Chondrocyte (in vitro differentiated cells): ENCODE data around the gene DMKN. TPM values are rescaled to one million over a fixed set of nuclear protein-coding genes. Genes with fewer than 3 reads are reported as not detected.
"Not testable (repeated sequence)": the region's sequence is repeated elsewhere in the genome, so short reads cannot be mapped to it uniquely, and the experiment has no call there.

Experiments
- DNase-seq: peaks from one replicate; pipeline ENCODE4 v3.0.0; 2021; ENCODE audit warnings: mixed read lengths, low spot score
- H3K27ac Mint-ChIP-seq: one replicate; pipeline ENCODE4 v1.8.0; 2021; ENCODE audit warnings: mild to moderate bottlenecking, moderate library complexity, mixed read lengths; ENCODE audit not compliant: unreplicated experiment
- H3K27me3 Mint-ChIP-seq: 2 replicates; pipeline ENCODE4 v1.8.0; 2021; ENCODE audit warnings: low read depth, mixed read lengths
- H3K36me3 Mint-ChIP-seq: 2 replicates; pipeline ENCODE4 v1.8.0; 2021; ENCODE audit warnings: low read depth, mixed read lengths
- H3K4me1 Mint-ChIP-seq: 2 replicates; pipeline ENCODE4 v1.8.0; 2021; ENCODE audit warnings: low read depth, mild to moderate bottlenecking, mixed read lengths
- H3K4me3 Mint-ChIP-seq: one replicate; pipeline ENCODE4 v1.8.0; 2021; ENCODE audit warnings: mild to moderate bottlenecking, moderate library complexity, mixed read lengths; ENCODE audit not compliant: unreplicated experiment
- H3K9me3 Mint-ChIP-seq: 2 replicates; pipeline ENCODE4 v1.8.0; 2021; ENCODE audit warnings: low read depth, mixed read lengths
- CTCF ChIP-seq: fragments of 200-600 bp; sonication (generic); IDR thresholded peaks from 2 replicates; pipeline ENCODE4 v1.5.0; 2021; ENCODE audit warnings: antibody characterized with exemption, mild to moderate bottlenecking, moderate library complexity
- total RNA-seq: library from RNA; stranded (reverse); gene quantifications from 3 replicates; pipeline ENCODE4 v1.2.1, GENCODE V29; 2021

The DMKN gene
- total RNA-seq, 1 donor from 2014 or later = 2.1 TPM

- Mint-ChIP-seq H3K27ac (no peak overlapping the region), H3K9me3 (no peaks in the 10 kb centered on the region), H3K4me1 (no peaks in the 10 kb centered on the region), H3K4me3 (no peak overlapping the region), H3K36me3 (no peaks in the 10 kb centered on the region), H3K27me3 (peaks cover 54% of the 10 kb centered on the region)
- TF ChIP-seq CTCF = no peak
- no peak for DNase-seq
Observed at GRCh38 chr19:35486268-35486708, 27.2 kb downstream of the DMKN start.

- Mint-ChIP-seq H3K4me1 (no peaks in the 10 kb centered on the region), H3K27me3 (peaks cover 41% of the 10 kb centered on the region), H3K27ac (no peak overlapping the region), H3K9me3 (no peaks in the 10 kb centered on the region), H3K4me3 (no peak overlapping the region), H3K36me3 (no peaks in the 10 kb centered on the region)
- TF ChIP-seq CTCF = no peak
- no peak for DNase-seq
Observed at GRCh38 chr19:35484252-35485036, 29.0 kb downstream of the DMKN start.

GRCh38 chr19:35483089-35483488 is 30.4 kb downstream of the DMKN start:
- no peak overlapping the region for H3K4me3 Mint-ChIP-seq
- H3K4me1 Mint-ChIP-seq = no peaks in the 10 kb centered on the region
- TF ChIP-seq CTCF = no peak
- H3K27me3 Mint-ChIP-seq = peaks cover 31% of the 10 kb centered on the region
- no peaks in the 10 kb centered on the region for H3K36me3 Mint-ChIP-seq
- H3K9me3 Mint-ChIP-seq = no peaks in the 10 kb centered on the region
- H3K27ac Mint-ChIP-seq = no peak overlapping the region
- DNase-seq = no peak

GRCh38 chr19:35478794-35479677 is 34.4 kb downstream of the DMKN start:
- Mint-ChIP-seq H3K4me3 (no peak overlapping the region), H3K9me3 (no peaks in the 10 kb centered on the region), H3K36me3 (no peaks in the 10 kb centered on the region), H3K4me1 (no peaks in the 10 kb centered on the region), H3K27me3 (peaks cover 16% of the 10 kb centered on the region), H3K27ac (no peak overlapping the region)
- peak; percentile 7 for TF ChIP-seq CTCF
- no peak for DNase-seq

GRCh38 chr19:35476149-35476548 is 37.3 kb downstream of the DMKN start:
- Mint-ChIP-seq H3K4me3 (no peak overlapping the region), H3K27me3 (peaks cover 13% of the 10 kb centered on the region), H3K27ac (no peak overlapping the region), H3K36me3 (no peaks in the 10 kb centered on the region), H3K4me1 (no peaks in the 10 kb centered on the region), H3K9me3 (no peaks in the 10 kb centered on the region)
- no peak for DNase-seq
- peak; percentile 31 for TF ChIP-seq CTCF

- H3K27me3 Mint-ChIP-seq = peaks cover 17% of the 10 kb centered on the region
- not testable (repeated sequence) for H3K9me3 Mint-ChIP-seq, H3K4me1 Mint-ChIP-seq, H3K27ac Mint-ChIP-seq, H3K4me3 Mint-ChIP-seq, H3K36me3 Mint-ChIP-seq, DNase-seq
Observed at GRCh38 chr19:35474594-35474993, 38.9 kb downstream of the DMKN start.
